ENCODE results near the gene SUMO4.

Gene SUMO4

DNA sequence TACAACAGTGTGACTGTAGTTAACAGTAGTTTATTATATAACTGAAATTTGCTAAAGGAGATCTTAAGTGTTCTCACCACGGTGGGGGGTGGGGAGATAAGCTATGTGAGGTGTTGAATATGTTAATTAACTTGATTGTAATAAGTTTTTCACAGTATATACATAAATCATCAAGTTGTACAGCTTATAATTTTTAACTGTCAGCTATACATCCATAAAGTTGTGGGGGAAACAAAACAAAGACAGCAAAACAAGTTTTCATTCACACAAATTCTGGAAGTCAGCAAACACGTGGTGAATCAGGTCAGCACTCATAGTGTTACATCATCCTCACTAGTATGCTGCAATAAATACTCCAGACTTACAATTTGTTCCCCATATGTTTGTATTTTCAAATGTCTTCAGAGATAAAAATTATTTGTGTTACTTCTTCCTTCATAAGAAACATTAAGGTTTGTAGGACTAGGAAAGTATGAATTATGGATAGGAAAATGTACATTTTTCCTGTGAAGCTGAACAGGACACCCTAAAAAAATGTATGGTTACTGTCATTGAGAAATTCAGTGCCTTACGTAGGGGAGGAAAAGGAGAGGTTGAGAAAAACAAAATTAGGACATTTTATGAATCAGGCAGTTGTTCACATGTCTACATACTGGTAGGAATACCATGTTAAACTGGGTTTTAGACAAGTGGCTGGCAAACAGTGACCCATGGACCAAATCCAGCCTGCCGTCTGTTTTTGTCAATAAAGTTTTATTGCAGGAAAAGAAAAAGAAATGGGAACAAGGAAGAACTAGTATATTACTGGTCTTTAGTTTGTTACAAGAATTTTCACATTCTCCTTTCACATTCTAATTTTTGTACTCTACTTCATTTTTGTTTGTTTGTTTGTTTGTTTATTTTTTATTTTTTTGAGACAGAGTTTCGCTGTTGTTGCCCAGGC is 6.0 kb downstream of the SUMO4 start:
- Histone ChIP-seq H3K27ac (ENCODE audit: poor library complexity, severe bottlenecking) (no peak overlapping the region), H3K4me1 (ENCODE audit: insufficient read depth, poor library complexity, severe bottlenecking) (peaks cover 7% of the 10 kb centered on the region), H3K9me3 (ENCODE audit: severe bottlenecking) (no peaks in the 10 kb centered on the region), H3K27me3 (ENCODE audit: insufficient read depth, poor library complexity, severe bottlenecking) (no peaks in the 10 kb centered on the region), H3K36me3 (ENCODE audit: low read depth) (peaks cover 82% of the 10 kb centered on the region), H3K4me3 (ENCODE audit: severe bottlenecking) (no peak overlapping the region)
- ATAC-seq (ENCODE audit: low read depth), result no peak
- TF ChIP-seq, protein P1, sequence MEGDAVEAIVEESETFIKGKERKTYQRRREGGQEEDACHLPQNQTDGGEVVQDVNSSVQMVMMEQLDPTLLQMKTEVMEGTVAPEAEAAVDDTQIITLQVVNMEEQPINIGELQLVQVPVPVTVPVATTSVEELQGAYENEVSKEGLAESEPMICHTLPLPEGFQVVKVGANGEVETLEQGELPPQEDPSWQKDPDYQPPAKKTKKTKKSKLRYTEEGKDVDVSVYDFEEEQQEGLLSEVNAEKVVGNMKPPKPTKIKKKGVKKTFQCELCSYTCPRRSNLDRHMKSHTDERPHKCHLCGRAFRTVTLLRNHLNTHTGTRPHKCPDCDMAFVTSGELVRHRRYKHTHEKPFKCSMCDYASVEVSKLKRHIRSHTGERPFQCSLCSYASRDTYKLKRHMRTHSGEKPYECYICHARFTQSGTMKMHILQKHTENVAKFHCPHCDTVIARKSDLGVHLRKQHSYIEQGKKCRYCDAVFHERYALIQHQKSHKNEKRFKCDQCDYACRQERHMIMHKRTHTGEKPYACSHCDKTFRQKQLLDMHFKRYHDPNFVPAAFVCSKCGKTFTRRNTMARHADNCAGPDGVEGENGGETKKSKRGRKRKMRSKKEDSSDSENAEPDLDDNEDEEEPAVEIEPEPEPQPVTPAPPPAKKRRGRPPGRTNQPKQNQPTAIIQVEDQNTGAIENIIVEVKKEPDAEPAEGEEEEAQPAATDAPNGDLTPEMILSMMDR (IDR thresholded peaks at IDR 0.05; ENCODE audit: poor library complexity, severe bottlenecking), result no peak
- no peak for DNase-seq (ENCODE audit: low spot score)

DNA sequence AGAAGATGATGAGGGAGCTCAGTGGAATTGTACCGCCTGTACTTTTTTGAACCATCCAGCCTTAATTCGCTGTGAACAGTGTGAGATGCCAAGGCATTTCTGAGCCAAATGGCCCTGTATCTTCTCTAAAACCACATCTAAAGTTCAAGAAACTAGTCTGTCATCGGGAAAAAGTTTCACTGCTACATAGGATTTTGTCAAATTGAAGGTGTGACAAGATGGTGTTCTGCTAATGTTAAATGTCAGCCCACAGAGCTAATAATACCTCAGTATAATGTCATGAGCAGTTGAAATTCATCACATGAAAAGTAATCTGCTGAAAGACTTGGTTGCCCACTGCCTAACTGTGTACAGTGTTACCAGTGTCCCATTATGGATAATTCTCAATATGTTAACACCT is 9.6 kb downstream of the SUMO4 start:
- peaks cover 66% of the 10 kb centered on the region for H3K36me3 ChIP-seq (ENCODE audit: low read depth)
- ATAC-seq (ENCODE audit: low read depth) (no peak), DNase-seq (ENCODE audit: low spot score) (no peak)
- no peak overlapping the region for H3K27ac ChIP-seq (ENCODE audit: poor library complexity, severe bottlenecking)
- H3K9me3 ChIP-seq (ENCODE audit: severe bottlenecking), result no peaks in the 10 kb centered on the region
- TF ChIP-seq, protein P1 (IDR thresholded peaks at IDR 0.05; ENCODE audit: poor library complexity, severe bottlenecking), result no peak
- no peaks in the 10 kb centered on the region for H3K27me3 ChIP-seq (ENCODE audit: insufficient read depth, poor library complexity, severe bottlenecking)
- H3K4me3 ChIP-seq (ENCODE audit: severe bottlenecking), result no peak overlapping the region
- peaks cover 7% of the 10 kb centered on the region for H3K4me1 ChIP-seq (ENCODE audit: insufficient read depth, poor library complexity, severe bottlenecking)

DNA sequence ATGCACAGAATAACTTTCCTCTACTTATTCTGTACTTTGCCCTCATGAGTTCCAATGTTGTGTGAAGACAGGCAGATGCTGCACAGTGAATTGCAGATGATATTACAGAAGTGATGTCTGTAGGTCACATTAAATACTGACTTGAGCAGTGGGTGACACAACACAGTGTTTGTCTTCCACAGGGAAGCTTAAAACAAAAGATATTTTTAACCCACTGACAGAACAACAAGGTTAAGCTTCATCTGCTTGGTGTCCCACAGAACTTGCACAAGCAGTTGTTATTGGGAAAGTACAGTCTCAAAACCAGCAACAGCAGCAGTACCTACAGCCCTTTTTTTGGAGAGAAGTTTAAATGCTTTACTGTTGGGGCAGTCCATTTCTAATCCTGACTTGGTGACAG is 10.5 kb downstream of the SUMO4 start:
- TF ChIP-seq, protein P1 (IDR thresholded peaks at IDR 0.05; ENCODE audit: poor library complexity, severe bottlenecking), result no peak

DNA sequence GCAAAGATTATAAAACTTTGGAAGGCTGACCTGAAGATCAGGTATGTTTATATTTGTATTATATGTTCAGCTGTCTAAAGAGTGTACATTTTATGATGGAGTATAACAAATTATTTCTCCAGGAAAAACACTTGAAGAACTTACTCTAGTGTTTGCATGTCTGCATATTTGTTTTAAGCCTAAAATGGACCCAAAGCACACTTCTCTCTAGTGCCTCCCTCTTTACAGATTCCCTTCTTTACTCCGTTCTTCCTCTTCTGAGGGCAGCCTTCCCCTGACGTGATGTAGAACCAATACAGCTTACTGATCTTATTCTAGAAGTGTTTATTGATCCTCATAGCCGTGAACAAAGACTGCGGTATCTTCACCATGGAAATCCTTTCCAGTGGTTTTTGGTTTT is 13.9 kb downstream of the SUMO4 start:
- H3K27ac ChIP-seq (ENCODE audit: poor library complexity, severe bottlenecking), result no peak overlapping the region
- peaks cover 26% of the 10 kb centered on the region for H3K36me3 ChIP-seq (ENCODE audit: low read depth)
- TF ChIP-seq, protein P1 (IDR thresholded peaks at IDR 0.05; ENCODE audit: poor library complexity, severe bottlenecking), result no peak
- no peaks in the 10 kb centered on the region for H3K27me3 ChIP-seq (ENCODE audit: insufficient read depth, poor library complexity, severe bottlenecking)
- no peak for DNase-seq (ENCODE audit: low spot score)
- no peak overlapping the region for H3K4me3 ChIP-seq (ENCODE audit: severe bottlenecking)
- H3K9me3 ChIP-seq (ENCODE audit: severe bottlenecking), result no peaks in the 10 kb centered on the region
- ATAC-seq (ENCODE audit: low read depth), result no peak
- no peaks in the 10 kb centered on the region for H3K4me1 ChIP-seq (ENCODE audit: insufficient read depth, poor library complexity, severe bottlenecking)

More for the DNA sequence above, 10.5 kb downstream of the SUMO4 start:
- Histone ChIP-seq H3K36me3 (ENCODE audit: low read depth) (peaks cover 57% of the 10 kb centered on the region), H3K27ac (ENCODE audit: poor library complexity, severe bottlenecking) (no peak overlapping the region), H3K4me1 (ENCODE audit: insufficient read depth, poor library complexity, severe bottlenecking) (peaks cover 6% of the 10 kb centered on the region), H3K4me3 (ENCODE audit: severe bottlenecking) (no peak overlapping the region), H3K9me3 (ENCODE audit: severe bottlenecking) (no peaks in the 10 kb centered on the region), H3K27me3 (ENCODE audit: insufficient read depth, poor library complexity, severe bottlenecking) (no peaks in the 10 kb centered on the region)
- DNase-seq (ENCODE audit: low spot score) (no peak), ATAC-seq (ENCODE audit: low read depth) (no peak)

DNA sequence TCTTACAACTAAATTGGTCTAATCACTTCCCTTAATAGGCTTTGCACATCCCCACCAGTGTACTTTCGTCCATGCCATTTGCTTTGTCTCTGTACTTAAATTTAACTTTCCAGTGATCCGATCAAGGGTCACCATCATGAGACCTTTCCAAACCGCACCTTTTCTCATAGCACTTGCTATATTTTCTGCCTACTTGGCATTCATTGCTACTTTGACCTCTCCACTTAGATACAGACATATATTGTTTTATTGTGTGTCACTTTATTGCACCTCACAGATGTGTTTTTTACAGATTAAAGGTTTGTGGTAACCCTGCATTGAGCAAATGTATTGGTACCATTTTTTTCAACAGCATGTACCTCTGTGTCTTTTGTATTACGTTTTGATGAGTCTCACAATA is 14.8 kb downstream of the SUMO4 start:
- DNase-seq (ENCODE audit: low spot score) (no peak), ATAC-seq (ENCODE audit: low read depth) (no peak)
- Histone ChIP-seq H3K36me3 (ENCODE audit: low read depth) (peaks cover 18% of the 10 kb centered on the region), H3K4me3 (ENCODE audit: severe bottlenecking) (no peak overlapping the region), H3K9me3 (ENCODE audit: severe bottlenecking) (no peaks in the 10 kb centered on the region), H3K4me1 (ENCODE audit: insufficient read depth, poor library complexity, severe bottlenecking) (no peaks in the 10 kb centered on the region), H3K27me3 (ENCODE audit: insufficient read depth, poor library complexity, severe bottlenecking) (no peaks in the 10 kb centered on the region), H3K27ac (ENCODE audit: poor library complexity, severe bottlenecking) (no peak overlapping the region)
- TF ChIP-seq, protein P1 (IDR thresholded peaks at IDR 0.05; ENCODE audit: poor library complexity, severe bottlenecking), result no peak

Measured in RWPE2 (cell line).